Urothelium cell line (cell line): ENCODE data around the gene SPG21.
A peak's percentile ranks its signal among the peaks of the same experiment; 100 is the strongest.

Experiments
- DNase-seq: peaks from one replicate; pipeline ENCODE4 v3.0.0; 2011; ENCODE audit warnings: low spot score, mixed read lengths
- FAIRE-seq: peaks from 2 replicates; lab custom pipeline; 2011; peaks lifted over from hg19 to GRCh38; lab: Jason Lieb, UNC

The SPG21 gene

DNA sequence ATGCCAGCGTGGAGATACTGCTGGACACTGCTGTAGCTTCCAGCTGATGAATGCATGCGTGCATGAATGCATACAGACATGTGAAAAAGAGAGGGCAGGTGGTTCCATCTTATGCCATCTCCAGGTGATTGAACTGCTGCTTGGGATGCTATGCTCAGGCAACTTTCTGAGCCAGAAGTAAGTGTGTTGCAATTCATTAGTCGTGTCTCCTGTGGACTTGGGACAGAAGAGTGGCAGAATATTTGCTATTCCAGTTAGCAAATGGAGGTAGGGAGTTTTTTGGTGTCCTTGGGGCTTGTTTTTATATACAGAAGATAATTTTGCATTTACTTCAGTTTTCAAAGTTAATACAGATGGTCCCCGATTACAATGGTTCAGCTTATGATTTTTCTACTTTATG is 44.8 kb downstream of the SPG21 start:
- FAIRE-seq, result peak; percentile 5
- no peak for DNase-seq

DNA sequence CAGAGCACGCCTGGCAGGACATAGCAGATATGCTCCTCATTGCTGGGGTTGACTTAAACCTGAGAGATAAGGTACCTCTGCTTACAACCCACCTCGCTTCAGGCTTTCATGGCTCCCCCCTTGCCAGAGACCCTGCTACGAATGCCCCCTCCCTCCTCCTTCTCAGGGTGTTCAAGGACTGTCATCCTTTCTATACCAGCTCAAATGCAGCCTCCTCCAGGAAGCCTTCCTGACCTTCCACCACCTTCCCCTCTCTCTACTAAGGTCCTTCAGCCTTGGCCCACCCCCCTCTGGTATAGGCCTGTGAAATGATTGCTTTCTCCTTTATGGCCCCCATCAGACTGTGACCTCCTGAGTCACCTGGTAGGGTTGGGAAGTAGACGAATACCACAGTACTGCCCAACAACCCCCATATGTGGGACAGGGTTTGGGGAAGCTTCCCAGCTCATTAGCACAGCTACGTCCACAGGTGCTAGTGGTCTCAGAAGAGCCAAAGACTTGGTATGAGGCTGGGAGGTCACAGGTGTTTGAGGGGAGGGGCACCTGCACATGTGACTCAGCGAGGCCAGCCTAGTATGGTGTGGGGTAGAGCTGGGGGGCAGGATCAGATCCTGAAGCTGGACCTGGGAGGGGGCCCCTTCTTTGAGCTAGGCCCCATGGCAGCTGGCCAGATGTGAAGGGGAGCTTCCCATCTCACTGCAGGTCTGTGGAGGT is 46.0 kb downstream of the SPG21 start:
- DNase-seq, result no peak
- FAIRE-seq, result peak; percentile 74

DNA sequence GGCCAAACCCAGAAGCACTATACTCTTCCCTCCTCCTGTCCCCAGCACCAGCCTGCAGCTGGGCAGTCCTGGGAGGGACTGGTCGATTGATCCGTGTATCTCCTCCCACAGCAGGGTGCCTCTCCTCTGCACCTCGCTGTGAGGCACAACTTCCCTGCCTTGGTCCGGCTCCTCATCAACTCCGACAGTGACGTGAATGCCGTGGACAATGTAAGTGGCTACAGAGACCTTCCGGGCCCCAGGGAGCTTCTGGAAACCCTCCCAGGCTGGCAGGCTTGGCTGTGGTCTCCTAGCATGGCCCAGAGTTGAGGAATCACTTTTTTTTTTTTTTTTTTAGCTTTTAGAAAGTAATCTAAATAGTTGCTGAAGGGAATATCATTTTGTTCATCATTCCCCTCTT is 47.4 kb downstream of the SPG21 start:
- peak; percentile 81 for FAIRE-seq

DNA sequence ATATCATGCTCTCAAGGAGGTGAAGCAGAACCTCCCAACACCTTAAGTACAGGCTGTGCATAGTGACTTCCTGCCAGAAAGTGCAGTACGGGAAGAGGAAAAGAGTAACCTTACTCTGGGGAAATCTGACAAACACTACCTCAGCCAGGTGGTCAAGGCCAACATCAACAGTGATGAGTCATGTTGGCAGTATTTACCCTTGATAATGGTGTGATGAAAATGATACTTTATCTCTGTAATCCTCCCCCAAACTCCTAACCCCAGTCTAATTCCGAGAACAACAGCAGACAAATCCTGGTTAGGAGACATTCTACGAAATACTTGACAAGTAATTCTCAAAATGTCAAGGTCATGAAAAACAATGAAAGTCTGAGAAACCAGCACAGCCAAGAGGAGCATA is 51.5 kb downstream of the SPG21 start:
- DNase-seq, result no peak
- FAIRE-seq, result peak; percentile 82

More for the DNA sequence above, 47.4 kb downstream of the SPG21 start:
- DNase-seq, result no peak

DNA sequence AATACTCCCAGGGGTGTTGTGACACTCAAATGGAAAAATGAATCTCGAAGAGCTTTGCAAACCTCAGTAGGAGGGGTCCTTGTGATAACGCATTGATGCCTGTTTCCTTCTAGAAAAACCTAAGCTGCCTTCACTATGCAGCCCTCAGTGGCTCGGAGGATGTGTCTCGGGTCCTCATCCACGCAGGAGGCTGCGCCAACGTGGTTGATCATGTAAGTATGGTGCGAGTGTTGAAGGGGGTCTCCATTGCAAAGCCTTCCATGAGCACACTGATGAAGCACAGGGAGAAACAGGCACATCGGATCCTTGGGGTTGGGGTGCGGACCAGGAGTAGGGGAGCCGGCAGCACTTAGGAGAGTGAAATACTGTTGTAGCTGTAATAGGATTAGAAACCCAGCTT is 55.7 kb downstream of the SPG21 start:
- FAIRE-seq (no peak), DNase-seq (no peak)

DNA sequence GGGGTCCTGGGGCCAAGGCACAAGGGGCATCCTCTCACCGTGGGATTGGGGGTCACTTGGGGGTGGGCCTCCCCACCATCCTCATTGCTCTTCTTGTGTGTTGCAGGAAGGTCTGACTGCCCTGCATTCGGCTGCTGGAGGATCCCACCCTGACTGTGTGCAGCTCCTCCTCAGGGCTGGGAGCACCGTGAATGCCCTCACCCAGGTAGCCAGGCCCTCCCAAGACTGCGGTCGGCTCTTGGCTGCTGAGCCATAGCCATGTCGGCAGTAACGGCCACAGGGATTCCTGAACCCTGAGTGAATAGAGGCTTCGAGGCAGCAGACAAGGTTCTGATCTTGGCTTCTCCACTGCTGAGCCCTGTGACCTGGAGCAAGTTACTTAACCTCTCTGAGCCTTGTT is 58.3 kb downstream of the SPG21 start:
- DNase-seq (no peak), FAIRE-seq (no peak)

DNA sequence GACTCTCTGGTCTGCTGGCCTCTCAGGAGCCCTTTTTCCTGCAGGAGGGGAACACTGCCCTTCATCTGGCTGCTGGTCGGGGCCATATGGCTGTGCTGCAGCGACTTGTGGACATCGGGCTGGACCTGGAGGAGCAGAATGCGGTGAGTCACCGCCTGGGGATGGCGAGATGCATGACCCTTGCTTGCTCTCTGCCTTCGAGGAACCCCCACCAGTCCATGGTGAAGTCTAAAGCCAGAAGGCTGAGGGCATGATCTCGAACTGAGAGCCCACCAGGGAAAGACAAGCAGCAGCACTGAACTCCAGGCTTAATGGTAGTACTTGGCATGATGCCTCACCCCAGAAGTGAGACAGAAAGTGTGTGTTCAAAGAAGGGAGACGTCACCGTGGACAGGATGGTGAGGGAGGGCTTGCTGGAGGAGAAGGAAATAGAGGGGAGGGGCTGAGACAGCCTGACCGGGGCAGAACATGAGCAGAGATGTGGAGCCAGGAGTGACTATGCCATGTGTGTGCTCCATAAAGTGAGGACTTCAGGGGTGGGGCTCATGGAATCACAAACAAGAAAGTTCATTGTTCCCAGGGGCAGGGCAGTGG is 58.8 kb downstream of the SPG21 start:
- FAIRE-seq (peak; percentile 89), DNase-seq (peak; percentile 40)

DNA sequence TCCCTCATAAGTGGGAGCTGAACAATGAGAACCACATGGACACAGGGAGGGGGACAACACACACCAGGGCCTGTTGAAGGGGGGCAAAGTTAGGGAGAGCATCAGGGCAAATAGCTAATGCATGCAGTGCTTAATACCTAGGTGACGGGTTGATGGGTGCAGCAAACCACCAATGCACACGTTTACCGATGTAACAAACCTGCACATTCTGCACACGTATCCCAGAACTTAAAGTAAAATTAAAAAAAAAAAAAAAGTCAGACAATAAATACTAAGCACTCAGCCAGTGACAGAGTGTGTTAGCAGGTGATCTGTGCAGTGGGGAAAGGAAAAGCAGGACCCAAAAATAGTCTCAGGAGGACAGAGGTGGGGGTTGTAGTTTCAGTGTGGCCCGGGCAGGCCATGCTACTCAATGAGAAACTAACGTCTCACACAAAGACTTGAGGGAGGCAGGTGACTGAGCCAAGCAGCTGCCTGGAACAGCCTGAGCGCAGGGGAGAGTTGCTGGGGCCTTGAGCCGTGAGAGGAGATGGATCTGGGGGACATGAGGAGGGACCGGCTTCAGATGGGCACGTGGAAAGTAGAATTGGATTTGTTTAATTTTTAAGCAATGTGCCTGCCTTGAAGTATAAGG is 59.6 kb downstream of the SPG21 start:
- peak; percentile 92 for FAIRE-seq
- no peak for DNase-seq

DNA sequence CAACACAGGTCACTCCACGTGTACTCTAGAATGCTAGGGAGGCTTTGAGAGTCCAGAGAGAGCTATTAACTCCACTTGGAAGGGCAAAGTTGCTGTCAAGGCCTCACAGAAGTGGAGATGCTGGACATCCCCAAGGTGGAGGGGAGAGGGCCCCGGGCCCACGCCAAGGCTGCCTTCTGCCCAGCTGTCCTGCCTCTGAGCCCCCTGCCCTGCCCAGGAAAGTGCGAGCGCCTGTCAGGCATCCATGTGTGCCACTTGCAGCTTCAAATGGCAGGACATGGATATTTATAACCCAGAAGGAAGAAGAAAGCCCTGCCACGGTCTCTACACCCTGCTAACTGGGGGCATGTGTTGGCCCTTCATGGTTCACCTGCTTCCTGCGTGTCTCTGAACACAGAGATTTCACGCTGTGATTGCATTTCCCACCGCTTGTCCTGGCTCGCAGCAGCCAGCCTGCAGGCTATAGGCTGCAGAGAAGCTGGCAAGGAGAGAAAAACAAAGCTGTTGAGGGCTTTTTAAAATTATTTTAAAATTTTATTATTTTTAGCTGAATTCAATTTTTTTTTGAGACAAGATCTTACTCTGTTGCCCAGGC is 61.0 kb downstream of the SPG21 start:
- FAIRE-seq, result no peak
- DNase-seq, result no peak

DNA sequence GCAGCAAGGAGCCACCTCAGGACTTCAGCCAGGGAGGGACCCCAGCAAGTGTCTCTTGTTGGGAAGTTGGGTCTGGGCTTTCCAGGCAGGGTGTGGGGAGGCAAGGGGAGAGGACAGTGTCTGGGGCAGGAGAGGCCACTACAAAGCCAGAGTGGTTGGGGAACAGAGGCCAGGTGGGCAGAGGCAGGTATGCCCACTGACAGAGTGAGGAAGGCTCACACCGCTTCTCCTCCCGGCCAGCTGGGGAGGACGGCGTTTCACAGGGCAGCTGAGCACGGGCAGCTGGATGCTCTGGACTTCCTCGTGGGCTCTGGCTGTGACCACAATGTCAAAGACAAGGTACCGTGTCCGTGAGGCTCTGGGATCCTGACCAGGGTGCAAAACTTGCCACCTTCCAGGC is 63.1 kb downstream of the SPG21 start:
- DNase-seq, result no peak
- no peak for FAIRE-seq

DNA sequence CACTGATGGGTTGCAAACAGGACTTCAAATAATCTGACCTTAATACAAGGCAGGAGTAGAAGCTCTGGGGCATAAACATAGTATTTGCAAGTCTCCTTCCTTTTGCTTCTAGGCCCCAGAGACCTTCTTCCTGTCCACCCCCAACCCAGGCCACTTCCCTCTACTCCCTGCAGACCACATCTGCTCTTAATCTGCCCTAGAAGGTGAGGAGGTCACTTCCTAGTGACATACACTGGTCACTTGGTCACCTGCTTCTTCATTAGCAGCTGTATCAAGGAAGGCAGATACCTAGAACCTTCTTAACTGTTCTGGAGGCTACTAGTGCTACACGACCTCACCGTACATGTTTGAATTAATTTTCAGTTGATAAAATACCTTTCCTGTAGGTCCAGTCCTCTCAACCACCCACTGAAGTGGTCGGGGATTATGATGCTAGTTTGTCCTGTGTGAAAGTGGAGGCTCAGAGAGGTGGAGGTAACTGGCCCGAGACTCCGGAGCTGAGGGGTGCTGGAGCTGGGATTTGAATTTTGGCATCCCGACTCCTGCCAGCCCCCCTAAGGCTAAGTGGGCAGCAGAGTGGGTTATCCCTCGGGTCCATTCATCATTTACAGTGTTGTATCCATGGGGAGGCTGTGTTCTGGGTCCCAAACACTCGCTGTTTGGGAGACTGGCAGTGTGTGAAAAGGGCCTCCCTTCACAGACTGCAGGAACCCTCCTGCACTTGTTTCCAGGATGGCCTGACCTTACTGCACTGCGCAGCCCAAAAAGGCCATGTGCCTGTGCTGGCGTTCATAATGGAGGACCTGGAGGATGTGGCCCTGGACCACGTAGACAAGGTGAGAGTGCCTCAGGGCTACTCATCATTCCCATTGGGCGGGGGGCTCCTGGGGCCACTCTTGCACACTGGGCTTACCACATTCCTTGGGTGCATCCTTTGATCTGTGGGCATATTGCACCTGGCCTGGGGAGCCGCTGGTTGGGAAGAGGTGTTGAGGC is 64.1 kb downstream of the SPG21 start:
- DNase-seq, result no peak
- FAIRE-seq, result peak; percentile 66

DNA sequence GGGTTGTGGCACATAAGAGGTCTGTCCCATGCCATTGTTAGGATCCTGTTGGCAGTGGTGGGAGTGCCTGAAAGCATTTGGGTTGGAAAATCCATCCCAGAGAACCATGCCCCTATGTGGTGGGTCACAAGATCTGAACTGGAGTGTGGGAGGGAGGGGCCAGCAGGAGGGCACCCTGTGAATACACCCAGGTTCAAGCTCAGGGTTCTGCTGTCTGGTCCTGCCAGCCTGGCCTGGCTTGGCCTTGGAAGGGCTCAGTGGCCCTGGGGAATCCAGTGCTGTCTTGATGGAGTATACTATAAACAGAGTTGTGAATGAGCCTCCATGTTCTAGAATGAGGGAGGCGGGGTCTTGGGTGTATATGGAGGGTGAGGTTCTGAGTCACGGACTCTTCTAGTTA is 66.2 kb downstream of the SPG21 start:
- FAIRE-seq (no peak), DNase-seq (no peak)

DNA sequence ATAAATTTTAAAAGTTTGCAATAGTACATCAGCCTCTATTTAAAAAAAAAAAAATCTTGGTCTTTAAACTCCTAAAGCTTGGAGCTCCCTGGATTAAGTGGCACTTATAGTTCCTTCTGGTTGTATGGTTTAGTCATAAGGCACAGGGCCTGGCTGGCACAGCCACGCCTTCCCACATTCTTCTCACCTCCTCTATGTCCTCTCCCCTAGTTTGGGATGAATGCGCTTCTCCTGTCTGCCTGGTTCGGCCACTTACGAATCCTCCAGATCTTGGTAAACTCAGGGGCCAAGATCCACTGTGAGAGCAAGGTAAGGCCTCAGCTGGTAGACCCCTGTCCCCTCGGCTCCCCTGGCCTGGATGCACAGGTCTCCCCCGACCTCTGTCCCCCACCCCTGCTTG is 68.0 kb downstream of the SPG21 start:
- no peak for DNase-seq
- peak; percentile 86 for FAIRE-seq

DNA sequence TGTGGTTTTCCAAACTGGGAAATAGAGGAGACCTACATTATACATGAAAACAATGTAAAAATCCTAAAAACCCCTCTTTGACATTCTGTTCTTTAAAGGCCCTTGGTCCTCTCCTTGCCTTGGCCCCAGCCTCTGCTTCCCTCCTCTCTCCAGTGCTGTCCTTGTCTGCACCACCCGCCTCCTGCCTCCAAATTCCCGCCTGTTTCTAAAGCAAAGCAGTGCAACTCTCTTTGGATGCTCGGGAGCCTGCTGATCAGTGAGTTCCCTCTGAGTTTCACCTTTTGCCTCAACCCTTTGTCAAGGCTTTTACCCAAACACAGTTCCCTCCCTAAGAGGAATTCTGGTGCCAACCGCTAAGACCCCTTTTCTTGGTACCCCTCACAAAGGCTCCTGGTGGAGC is 70.0 kb downstream of the SPG21 start:
- no peak for DNase-seq
- no peak for FAIRE-seq

DNA sequence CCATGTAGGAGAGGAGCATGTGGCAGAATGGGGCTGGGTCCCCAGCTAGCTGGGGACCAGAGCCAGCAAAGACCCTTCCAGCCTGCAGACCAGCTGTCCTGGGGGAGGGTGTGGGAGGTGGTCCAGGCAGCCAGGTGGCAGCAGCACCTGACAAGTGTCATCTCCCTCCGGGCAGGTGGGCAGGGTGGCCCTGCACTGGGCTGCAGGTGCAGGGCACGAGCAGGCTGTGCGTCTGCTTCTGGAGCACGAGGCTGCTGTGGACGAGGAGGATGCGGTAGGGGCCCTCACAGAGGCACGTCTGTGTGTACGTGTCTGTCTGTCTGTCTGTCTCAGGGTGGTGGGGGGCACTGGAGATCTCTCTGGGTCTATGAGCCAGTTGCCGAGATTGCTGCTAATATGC is 72.5 kb downstream of the SPG21 start:
- no peak for DNase-seq
- FAIRE-seq, result no peak

DNA sequence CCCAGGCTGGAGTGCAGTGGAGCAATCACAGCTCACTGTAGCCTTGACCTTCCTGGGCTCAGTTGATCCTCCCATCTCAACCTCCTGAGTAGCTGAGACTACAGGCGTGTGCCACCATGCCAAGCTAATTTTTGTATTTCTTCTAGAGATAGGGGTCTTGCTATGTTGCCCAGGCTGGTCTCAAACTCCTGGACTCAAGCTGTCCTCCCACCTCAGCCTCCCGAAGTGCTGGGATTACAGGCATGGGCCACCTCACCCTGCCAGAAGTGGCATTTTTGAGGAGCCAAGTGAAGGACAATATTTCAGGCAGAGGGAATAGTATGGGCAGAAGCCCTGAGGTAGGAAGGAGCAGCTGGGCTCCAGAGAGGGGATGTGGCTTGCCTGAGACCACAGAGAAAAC is 73.3 kb downstream of the SPG21 start:
- DNase-seq (no peak), FAIRE-seq (peak; percentile 61)

DNA sequence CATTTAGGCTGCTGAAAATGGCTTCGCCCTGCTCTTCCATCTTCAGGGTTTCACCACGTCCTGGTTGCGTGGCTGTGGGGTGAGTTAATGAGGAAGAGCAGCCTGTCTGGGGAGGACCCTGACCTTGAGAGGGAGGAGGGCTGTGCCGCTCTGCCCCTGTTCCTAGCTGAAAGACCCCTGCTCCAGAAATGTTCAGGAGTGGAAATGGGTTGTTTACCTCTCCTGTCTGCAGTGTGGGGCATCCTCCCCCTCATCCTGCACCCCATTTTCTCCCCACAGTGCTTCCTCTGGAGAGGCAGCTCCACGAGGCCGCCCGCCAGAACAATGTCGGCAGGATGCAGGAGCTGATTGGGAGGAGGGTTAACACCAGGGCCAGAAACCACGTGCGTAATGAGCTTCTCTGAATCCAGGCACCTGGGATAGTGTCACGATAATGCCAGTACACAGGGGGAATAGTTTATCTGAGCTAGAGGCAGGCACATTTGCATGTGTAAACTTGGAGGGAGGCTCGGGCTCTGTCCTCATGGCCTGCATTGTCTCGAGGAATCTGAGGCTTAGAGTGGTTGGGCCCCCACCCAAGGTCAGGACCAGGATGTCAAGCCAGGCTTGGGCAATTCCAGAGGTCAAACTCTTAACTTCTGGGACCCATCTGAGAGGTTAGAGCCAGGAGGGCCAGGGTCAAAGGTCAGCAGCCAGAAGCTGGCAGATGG is 74.0 kb downstream of the SPG21 start:
- peak; percentile 62 for FAIRE-seq
- no peak for DNase-seq
